Osteoblast (primary cell): ENCODE measurements around the gene SLC6A2. TPM values are rescaled to one million over a fixed set of nuclear protein-coding genes. Genes with fewer than 3 reads are reported as not detected.
A peak's percentile ranks its signal among the peaks of the same experiment; 100 is the strongest.

ENCODE experiments used
- DNase-seq: peaks from one replicate; pipeline ENCODE4 v3.0.0; 2011; ENCODE audit warnings: low spot score, mixed read lengths; ENCODE audit not compliant: insufficient read length; ENCODE audit errors: missing footprints
- H2AFZ ChIP-seq: 2 replicates; pipeline ENCODE4 v1.6.0; 2011; ENCODE audit warnings: mild to moderate bottlenecking, low read length
- H3K27ac ChIP-seq: 2 replicates; pipeline ENCODE4 v1.5.1; 2011; ENCODE audit warnings: mild to moderate bottlenecking, low read depth, low read length, moderate library complexity
- H3K27me3 ChIP-seq: 2 replicates; pipeline ENCODE4 v1.6.0; 2012; ENCODE audit warnings: mild to moderate bottlenecking, control low read depth, inconsistent platforms, low read length, moderate library complexity; ENCODE audit not compliant: insufficient read depth
- H3K36me3 ChIP-seq: 2 replicates; pipeline ENCODE4 v1.5.1; 2011; ENCODE audit warnings: mild to moderate bottlenecking, low read length, control low read depth, moderate library complexity; ENCODE audit not compliant: insufficient read depth
- H3K4me1 ChIP-seq: 2 replicates; pipeline ENCODE4 v1.5.1; 2011; ENCODE audit warnings: mild to moderate bottlenecking, low read length, control low read depth, moderate library complexity; ENCODE audit not compliant: insufficient read depth
- H3K4me2 ChIP-seq: 2 replicates; pipeline ENCODE4 v1.6.0; 2011; ENCODE audit warnings: mild to moderate bottlenecking, low read length; ENCODE audit not compliant: insufficient read depth
- H3K4me3 ChIP-seq: fragments of 200-600 bp; sonication (generic); 3 replicates; pipeline ENCODE4 v1.5.1; 2012; ENCODE audit warnings: mild to moderate bottlenecking, low read length, inconsistent platforms; ENCODE audit not compliant: insufficient read depth
- H3K79me2 ChIP-seq: 2 replicates; pipeline ENCODE4 v1.6.0; 2012; ENCODE audit warnings: mild to moderate bottlenecking, low read length, control low read depth, inconsistent platforms; ENCODE audit not compliant: insufficient read depth
- H3K9me3 ChIP-seq: 2 replicates; pipeline ENCODE4 v1.5.1; 2011; ENCODE audit warnings: low read depth, low read length, control low read depth
- H4K20me1 ChIP-seq: 2 replicates; pipeline ENCODE4 v1.6.0; 2012; ENCODE audit warnings: mild to moderate bottlenecking, low read length, control low read depth; ENCODE audit not compliant: insufficient read depth
- CTCF ChIP-seq: IDR thresholded peaks from 2 replicates; pipeline ENCODE4 v1.5.1; 2011; ENCODE audit warnings: mild to moderate bottlenecking, low read depth, low read length, moderate library complexity; ENCODE audit errors: extremely low read depth
- total RNA-seq: library from RNA; depleted of rRNA; stranded (reverse); fragments of >200 nt; gene quantifications from 2 replicates; pipeline ENCODE4 v1.2.3, GENCODE V29; 2012

SLC6A2 gene
- total RNA-seq, 1 donor, result not detected

- Histone ChIP-seq H3K79me2 (no peaks in the 10 kb centered on the region), H2AFZ (no peak overlapping the region), H3K4me2 (no peak overlapping the region), H3K4me1 (no peaks in the 10 kb centered on the region), H4K20me1 (no peaks in the 10 kb centered on the region), H3K27ac (no peak overlapping the region), H3K9me3 (no peaks in the 10 kb centered on the region), H3K4me3 (no peak overlapping the region), H3K27me3 (no peaks in the 10 kb centered on the region), H3K36me3 (no peaks in the 10 kb centered on the region)
- peak; percentile 45 for DNase-seq
- no peak for TF ChIP-seq CTCF
Observed at GRCh38 chr16:55641430-55642056, 14.2 kb upstream of the SLC6A2 start.

GRCh38 chr16:55642611-55643010, 13.2 kb upstream of the SLC6A2 start:
- Histone ChIP-seq H3K27me3 (no peaks in the 10 kb centered on the region), H3K4me3 (no peak overlapping the region), H4K20me1 (no peaks in the 10 kb centered on the region), H3K9me3 (no peaks in the 10 kb centered on the region), H2AFZ (no peak overlapping the region), H3K79me2 (no peaks in the 10 kb centered on the region), H3K4me2 (no peak overlapping the region), H3K36me3 (no peaks in the 10 kb centered on the region), H3K4me1 (no peaks in the 10 kb centered on the region), H3K27ac (no peak overlapping the region)
- no peak for TF ChIP-seq CTCF
- DNase-seq, result peak; percentile 35

- Histone ChIP-seq H3K4me2 (no peak overlapping the region), H3K4me1 (no peaks in the 10 kb centered on the region), H2AFZ (no peak overlapping the region), H3K27me3 (no peaks in the 10 kb centered on the region), H3K4me3 (no peak overlapping the region), H3K79me2 (no peaks in the 10 kb centered on the region), H4K20me1 (no peaks in the 10 kb centered on the region), H3K9me3 (no peaks in the 10 kb centered on the region), H3K27ac (no peak overlapping the region), H3K36me3 (no peaks in the 10 kb centered on the region)
- TF ChIP-seq CTCF, result peak; percentile 32
- peak; percentile 39 for DNase-seq
Observed at GRCh38 chr16:55643161-55643970, 12.4 kb upstream of the SLC6A2 start.

GRCh38 chr16:55645986-55646385, 9.8 kb upstream of the SLC6A2 start:
- Histone ChIP-seq H3K4me1 (no peaks in the 10 kb centered on the region), H2AFZ (no peak overlapping the region), H4K20me1 (no peaks in the 10 kb centered on the region), H3K4me3 (no peak overlapping the region), H3K27ac (no peak overlapping the region), H3K79me2 (no peaks in the 10 kb centered on the region), H3K9me3 (no peaks in the 10 kb centered on the region), H3K4me2 (no peak overlapping the region), H3K36me3 (no peaks in the 10 kb centered on the region), H3K27me3 (peaks cover 1% of the 10 kb centered on the region)
- DNase-seq, result no peak
- no peak for TF ChIP-seq CTCF
